Stimulated activated CD8-positive, alpha-beta memory T cell treated with anti-CD3 and anti-CD28 coated beads, Interleukin-12 subunit alpha, Interleukin-12 subunit beta, amount 100 ng/mL, for 1 hour (primary cell): ENCODE data around the gene MYO7B.

Experiments used
- DNase-seq: peaks from one replicate; pipeline ENCODE4 v3.0.0-alpha.2; 2020; ENCODE audit warnings: low read depth

The MYO7B gene

DNA sequence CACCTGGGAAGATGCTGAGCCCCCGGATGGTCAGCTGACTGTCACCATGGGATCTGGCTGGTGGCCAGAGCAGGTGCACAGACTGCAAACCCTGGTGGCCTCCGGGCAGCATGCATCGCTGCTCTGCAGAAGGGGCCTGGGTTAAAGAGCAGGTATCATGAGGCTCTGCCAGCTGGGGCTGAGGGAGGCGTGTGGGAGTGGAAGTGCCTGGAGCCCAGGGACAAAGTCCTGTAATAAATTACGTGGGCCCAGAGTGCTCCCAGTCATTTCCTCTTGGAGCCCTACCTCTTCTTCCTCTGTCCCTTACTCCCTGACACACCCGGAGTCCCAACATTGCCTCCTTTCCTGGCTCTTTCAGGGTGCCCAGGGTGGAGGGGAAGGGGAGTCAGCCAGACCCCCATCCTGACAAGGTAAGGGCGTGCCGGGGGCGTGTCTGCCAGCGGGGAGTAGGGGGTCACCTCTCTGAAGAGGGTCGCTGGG is at the start of gene MYO7B:
MYO7B (plus strand) TSS at position 262 of the 480 bp plus-strand sequence. CDS start 24,040 bp downstream, outside the sequence.
- DNase-seq: no peak

DNA sequence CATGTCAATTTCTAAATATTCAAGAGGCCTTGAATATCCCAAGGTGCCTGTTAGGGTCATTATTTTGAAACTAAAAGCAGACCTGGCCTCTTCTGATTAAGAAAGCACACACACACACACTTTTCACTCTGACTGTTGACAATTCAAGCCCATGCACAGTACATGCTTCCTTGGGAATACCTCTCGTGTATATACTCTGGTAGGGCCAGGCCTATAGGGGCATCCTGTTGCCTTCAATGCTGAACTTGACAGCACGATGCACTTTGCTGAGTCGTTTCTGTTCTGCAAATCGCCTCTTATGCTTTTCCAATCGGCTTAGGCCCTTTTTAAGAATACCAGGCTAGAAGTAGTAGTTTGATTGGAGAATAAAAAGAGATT is 49.8 kb upstream of the MYO7B start:
- DNase-seq: no peak

DNA sequence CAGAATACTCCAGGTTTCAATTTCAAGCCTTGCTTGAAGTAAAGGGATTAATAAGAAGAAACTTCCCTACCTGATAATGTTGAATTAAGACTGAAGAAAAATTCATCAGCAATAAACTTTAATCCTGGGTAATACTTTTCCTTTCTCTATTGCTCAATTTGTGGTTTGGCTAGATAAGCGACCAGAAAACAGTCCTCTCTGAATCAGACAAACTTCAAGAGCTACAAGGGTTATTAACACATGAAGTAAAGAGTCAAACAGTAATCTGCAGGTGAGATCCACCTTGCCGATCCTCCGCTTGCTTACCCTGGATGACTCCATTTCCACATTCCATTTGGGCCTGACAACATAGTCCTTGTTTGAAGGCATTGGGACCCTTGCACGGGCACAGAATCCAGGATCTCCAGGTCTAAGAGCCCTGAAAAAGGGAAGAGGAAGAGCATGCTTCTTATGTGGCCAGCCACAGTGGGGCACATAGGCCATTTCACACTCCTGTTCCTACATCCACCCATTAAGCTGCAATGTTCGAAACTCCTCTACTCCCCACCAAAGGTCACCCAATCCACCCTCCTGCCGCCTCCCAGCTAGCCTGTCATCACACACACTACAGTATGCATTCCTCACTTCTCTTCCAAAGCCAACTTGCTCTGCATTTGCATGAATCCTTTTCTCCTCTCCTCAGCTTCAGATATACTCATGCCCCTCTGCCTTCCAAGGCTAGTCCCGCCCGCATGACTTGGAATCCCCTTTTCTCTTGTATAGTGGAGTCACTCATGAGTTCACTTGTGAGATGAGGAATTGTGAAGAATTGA is 49.0 kb upstream of the MYO7B start:
- no peak for DNase-seq

DNA sequence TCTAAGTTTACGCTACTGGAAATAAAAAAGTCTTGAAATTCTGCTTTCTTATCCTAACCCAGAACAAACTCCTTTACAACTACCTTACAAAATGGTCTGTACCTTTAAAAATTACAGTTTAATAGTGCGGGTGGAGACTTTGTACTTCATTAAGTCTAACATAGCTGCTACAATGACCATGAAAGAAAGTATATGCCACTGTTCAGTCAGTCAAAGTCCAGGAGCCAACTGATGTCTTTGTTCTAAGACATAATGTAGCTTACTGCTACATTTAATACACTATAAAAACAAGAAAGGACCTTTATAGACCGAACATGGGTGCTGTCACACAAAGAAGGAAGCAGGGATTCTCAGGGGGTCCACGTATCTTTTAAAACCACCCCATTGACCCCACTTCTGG is 45.2 kb upstream of the MYO7B start:
- DNase-seq: no peak

DNA sequence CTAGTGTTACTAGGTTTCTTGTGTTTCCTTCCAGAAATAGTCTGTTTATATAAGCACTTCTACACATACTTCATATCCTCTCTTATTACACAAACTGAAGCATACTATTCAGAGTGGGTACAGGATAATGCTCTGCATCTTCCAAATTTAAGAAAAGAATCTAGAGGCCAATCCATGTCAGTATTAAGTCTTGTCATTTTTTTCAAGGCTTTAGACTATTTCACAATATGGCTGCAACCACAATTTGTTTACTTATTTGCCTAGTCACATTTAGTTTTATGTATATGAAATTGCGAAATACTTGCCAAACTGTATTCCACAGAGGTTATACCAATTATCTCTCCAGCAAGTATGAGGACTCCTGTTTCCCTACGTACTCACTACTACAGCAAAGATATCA is 37.1 kb upstream of the MYO7B start:
- no peak for DNase-seq

DNA sequence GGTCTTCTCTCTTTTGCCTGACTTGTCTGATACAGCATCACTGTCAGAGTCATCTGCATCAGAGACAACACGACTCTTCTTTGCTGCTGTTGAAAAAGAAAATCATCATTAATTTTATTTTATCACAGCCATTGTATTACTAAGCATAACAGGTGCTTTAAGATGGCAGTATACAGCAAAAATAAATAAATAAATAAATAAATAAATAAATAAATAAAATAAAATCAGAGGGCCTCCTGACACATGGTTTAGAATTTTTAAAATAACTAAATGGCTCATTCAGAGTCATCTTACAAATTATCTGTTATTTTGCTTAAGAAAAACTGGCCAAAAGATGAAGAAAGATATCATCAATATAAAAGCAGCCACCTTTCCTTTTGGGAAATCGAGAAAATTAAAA is 32.0 kb upstream of the MYO7B start:
- DNase-seq: no peak

DNA sequence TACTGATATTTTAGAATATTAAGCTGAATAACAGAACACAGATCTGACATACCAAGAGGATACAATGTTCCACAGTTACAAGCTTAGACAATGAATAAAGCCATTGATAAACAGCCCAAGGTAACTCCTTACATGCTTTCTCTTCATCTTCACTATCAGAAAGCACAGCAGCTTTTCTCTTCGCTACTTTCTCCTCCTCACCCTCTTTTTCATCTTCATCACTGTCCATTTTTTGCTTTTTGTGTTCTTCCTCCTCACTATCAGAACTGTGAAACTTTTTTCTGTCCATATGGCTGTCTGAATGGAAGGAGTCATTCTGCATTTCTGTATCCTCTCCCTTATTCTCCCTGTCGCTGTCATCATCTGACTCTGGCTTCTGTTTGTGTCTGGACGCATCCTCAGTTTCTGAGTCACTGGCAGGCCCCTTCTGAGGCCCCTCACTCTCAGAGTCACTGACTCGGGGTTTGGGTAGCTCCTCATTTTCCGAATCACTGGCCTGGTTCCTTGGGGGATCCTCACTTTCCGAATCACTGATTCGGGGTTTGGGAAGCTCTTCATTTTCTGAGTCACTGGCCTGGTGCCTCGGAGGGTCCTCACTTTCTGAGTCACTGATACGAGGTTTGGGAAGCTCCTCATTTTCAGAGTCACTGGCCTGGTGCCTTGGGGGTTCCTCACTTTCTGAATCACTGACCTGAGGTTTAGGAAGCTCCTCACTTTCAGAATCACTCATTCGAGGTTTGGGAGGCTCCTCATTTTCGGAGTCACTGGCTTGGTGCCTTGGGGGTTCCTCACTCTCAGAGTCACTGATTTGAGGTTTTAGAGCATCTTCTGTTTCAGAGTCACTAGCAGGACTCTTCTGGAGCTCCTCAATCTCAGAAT is 30.7 kb upstream of the MYO7B start:
- DNase-seq: no peak

DNA sequence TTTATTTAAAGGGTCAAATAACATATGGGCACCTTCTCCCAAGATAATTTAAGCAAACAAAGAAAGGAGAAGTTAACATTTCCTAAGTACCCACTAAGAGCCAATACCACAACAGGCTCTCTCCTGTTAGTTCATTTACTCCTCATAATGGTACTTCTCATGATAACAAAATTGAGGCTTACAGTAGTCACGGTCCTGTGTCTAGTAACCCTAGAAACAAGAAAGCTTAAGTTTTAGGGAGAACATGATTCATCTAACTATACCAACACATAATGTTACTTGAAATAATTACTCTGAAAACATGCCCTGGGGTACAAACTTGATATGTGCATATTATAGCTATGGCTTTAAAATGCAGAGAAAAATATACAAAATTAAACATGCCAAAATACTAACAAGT is 29.0 kb upstream of the MYO7B start:
- no peak for DNase-seq

DNA sequence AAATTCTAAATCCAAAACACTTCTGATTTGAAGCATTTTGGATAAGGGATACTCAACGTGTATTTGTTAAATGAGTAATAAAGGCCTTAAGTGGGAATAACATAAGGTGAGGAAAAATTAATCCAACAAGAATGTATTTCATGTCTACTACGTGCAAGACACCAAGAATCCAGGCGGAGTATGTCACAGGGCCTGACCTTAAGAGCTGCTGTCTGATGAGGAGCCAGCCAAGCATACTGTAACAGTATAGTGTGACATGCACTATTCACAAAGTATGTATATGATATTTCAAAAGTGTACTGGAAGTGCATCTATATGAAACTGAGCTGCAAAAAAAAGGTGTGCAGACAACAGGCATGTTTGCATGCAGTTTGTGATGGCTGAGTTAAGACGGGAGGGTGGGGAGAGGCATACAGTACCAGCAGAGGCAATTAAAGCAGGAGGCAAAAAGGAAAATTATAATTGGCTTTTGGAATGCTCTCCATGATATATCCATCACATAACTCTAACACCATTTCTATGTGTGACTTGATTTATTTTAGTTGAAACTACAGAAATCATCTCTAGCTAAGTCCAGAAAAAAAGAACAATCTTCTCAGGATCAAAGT is 27.4 kb upstream of the MYO7B start:
- no peak for DNase-seq

DNA sequence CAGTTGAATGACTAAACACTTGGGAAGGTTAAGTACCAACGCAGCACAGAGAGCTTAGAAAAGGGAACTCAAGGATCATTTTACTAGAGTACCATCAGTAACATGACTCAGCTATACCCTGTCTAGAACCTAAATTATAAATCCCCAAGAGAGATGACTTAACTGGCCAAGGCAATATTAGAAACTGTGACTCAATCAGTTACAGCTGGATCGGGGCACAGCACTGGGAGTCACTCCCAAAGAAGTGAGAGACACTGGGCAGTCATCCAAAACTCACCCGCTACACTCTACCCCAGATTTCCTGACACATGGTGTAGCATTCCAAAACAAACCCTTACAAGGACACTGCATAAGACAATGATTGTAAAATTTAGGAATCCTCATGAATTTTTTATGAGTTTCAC is 26.9 kb upstream of the MYO7B start:
- DNase-seq: no peak

DNA sequence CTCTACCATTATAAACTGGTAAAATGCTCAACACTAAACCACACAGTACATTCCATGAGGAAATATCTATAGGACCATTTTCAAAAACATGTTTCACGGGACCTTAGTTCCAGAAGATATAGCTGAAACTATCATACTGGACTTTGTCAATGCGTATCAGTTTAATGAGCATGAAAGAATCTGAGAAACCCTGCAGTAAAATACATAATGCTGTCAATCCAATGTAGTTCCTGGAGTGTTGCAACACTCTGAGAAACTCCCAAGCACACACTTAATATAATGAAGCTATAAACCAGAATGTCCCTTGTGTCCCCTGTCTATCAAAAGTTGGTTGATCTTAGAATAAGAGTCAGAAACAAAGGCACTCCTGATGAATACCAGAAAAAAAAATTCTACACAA is 25.4 kb upstream of the MYO7B start:
- no peak for DNase-seq

DNA sequence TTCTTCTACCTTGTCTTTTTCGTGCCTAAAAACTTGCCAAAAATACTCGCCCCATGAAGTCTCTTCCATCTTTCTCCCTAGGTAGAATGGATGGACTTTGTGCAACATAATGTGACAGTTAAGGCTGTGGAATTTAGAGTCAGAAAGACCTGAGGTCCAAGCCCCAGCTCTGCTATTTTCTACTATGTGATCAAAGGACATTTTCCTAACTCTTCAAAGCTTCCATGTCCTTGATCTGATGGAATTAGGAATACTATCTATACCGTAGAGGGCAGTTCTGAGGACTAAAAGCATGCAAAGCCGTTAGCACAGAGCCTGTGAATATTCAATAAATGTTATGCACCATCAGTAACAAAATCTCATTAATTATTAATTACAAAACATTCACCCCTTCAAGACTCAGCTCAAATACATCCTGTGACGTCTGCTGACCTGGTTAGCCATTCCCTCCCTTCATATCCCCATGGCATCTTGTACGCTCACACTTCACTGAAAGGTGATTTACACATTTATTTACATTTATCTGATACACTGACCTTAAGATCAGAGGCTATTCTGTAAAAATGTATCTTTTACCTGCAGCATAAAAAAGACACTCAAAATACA is 24.3 kb upstream of the MYO7B start:
- DNase-seq: no peak

DNA sequence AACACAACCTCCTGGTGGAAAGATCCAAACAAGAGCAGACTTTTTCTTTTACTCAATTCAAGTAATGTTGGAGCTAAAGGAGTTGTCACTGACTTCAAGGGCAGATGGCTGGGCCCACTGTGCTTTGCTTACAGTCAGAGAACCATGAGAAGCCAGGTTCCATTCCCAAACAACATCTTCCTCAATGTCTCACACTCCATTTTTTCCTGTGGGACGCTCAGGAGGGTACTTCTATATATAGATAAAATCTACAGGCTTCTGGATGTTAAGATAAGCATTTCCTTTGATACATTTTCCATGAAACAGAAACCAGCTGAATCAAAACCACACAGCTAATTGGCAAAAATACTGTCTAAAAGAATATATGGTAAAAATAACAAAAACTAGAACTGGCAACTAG is 23.6 kb upstream of the MYO7B start:
- DNase-seq: no peak

DNA sequence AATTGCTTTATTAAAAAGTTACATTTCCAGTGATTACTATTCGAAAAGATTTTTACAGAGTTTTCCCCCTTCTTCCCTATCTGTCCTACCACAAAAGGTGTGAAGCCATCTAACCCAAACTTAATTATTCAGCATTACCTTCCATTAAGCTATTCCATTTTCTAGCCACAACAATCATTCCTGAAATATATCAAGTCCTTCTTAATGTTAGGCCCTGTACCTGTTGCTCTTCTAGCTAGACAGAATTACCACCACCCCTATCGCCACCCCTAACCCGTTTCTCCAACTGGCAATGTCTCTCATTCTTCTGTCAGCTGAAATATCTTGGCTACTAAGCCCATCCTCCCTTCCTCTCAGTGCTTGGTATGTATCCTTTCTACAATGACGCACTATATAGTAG is 23.1 kb upstream of the MYO7B start:
- DNase-seq: no peak

DNA sequence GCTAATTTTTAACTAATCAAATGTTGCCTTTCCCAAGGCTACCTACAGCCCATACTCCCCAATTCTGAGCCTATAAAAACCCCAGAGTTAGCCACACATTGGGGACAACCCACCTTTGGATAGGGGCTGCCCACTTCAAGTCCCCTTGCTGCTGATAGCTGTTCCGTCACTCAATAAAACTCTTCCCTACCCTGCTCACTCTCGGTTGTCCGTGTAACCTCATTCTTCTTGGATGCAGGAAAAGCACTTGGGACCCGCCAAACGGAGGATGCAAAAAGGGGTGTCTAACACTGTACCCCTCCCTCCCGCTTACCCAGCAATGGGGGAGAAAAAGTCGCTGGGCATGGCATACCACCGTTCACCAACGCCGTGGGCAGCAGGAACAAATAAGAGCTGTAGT is 21.4 kb upstream of the MYO7B start:
- no peak for DNase-seq

DNA sequence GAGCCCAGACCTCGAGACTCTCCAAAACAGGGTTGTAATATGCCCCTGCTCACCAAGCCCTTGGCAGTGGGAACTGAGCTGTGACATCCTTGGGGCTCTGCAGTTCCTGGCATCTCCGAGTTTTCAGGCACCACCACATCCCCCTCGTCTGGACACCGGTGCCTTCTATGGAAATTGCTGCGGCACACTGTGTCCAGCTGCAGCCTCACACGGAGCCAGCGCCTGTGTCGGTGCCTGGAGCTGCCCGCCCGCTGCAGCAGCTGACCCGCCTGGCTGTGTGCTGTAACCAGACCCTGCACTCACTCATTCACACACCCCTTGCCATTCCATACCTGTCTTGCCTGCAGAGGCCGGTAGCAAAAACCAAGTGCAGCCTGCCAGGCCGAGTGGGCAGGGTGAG is 21.0 kb upstream of the MYO7B start:
- no peak for DNase-seq

DNA sequence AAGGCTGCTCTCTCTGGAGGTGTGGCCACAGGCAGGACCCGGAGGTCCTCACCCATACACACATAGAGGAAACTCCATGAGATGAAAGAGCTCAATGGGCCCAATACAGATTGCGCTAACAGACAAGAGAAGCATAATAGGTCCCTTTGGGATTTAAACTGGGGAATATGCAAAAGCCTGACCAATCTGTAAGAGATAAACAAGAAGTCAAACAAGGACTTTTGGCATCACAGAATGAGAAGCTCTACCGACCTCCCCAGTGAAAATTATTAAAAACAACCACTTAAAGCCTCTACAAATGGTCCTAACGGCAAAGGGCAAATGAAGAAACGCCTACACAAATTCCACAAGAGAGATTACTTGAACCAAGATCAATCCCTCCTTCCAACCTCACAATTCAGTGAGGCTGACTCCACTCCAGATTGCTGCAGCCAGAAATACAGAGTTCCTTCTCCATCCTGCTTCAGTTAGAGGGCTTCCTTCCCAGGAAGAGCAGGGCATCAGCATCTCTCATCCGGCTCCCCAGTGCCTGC is 20.0 kb upstream of the MYO7B start:
- DNase-seq: no peak

DNA sequence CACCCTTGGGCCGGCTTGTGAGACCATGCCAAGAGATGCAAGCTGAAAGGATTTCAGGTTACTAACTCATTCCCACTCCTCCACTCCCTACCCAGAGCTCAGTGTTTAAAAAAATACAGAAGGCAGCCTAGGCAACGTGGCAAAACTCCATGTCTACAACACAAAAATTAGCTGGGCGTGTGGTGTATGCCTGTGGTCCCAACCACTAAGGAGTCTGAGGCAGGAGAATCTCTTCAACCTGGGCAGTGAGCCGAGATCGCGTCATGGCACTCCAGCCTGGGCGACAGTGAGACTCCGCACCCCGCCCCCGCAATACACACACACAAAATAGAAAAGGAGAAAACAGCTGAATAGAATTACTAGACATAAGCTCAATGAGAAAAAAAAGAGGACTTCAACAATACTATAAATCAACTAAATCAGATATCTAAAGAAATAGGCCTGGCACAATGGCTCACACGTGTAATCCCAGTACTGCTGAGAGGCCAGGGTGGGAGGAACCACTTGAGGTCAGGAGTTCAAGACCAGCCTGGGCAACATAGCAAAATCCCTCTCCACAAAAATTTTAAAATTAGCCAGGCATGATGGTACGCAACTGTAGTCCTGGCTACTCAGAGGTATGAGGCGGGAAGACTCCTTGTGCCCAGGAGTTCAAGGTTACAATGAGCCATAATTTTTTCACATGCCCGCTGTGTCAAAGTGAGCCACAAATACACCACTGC is 19.3 kb upstream of the MYO7B start:
- no peak for DNase-seq

DNA sequence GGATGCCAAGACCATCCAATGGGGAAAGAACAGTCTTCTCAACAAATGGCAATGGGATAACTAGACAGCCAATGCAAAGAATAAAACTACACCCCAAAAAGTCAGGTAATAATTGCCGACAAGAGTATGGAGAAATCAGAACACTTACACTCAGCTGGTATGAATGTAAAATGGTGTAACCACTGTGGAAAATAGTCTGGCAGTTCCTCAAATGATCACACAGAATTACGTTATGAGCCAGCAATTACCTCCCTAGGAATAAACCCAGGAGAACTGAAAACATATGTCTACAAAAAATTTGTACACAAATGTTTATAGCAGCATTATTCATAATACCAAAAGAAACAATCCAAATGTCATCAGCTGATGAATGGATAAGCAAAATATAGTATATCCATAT is 18.0 kb upstream of the MYO7B start:
- DNase-seq: no peak

DNA sequence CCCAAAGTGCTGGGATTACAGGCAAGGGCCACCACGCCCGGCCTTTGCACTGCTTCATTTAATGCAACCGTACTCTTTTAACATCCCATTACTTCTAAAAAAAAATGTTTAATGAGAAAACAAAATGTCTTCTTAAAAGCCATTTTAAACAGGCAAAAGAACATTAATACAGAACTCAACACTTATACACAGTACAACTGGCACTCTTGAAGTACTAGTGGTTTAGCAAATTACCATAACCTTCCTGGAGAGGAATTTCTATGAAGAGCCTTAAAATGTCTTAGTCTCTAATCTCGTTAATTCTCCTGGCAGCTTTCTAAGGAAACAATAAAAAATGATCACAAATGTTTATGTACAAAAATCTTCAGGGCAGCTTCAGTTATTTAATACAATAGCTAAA is 15.1 kb upstream of the MYO7B start:
- DNase-seq: no peak

DNA sequence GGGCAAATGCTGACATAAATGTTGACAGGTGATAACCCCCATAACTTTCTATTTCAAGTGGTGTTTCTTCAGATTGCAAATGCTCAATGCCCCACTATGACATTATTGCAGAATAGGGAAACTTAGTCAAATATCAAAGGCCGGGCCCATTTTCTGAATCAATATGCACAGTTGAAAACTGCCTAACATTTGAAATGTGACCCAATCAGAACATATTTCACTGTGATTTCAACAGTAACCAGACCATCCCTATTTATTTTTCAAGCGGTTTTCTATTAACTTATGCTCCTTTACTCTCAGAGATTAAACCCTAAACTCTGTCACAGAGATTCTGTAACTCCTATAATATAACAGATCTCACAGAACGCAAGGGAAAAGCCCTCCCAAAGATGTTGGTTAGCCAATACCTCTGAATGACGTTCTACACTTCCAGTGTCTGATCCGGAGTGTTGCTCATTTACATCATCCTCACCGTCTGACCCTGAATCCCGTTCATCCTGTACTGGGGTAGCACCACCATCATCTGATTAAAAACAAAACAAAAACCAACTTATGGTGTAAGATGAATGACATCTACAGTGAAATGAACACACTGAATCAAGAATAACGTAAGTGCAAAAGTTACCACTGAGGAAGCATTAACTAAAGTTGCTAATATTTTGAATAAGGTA is 12.1 kb upstream of the MYO7B start:
- DNase-seq: no peak
